OCI-LY1 (cell line): ENCODE measurements around the gene RASD2.
"Not testable (repeated sequence)": the region's sequence is repeated elsewhere in the genome, so short reads cannot be mapped to it uniquely, and the experiment has no call there.

Source experiments
- H2AFZ ChIP-seq: fragments of 200-600 bp; sonication (generic), shearing (Covaris generic); 2 replicates; pipeline ENCODE4 v1.6.0; 2014; ENCODE audit warnings: antibody characterized with exemption, mild to moderate bottlenecking, low read length
- H3F3A ChIP-seq: fragments of 200-600 bp; sonication (generic), shearing (Covaris generic); 2 replicates; pipeline ENCODE4 v1.6.0; 2014; ENCODE audit warnings: mild to moderate bottlenecking, antibody characterized with exemption, low read length, moderate library complexity; ENCODE audit not compliant: insufficient read depth
- H3K27ac ChIP-seq: fragments of 200-600 bp; sonication (generic); 2 replicates; pipeline ENCODE4 v1.5.1; 2014; ENCODE audit warnings: low read length, mixed run types, mild to moderate bottlenecking, low read depth; ENCODE audit not compliant: poor library complexity, severe bottlenecking
- H3K27me3 ChIP-seq: fragments of 200-600 bp; sonication (generic); 2 replicates; pipeline ENCODE4 v1.6.0; 2014; ENCODE audit warnings: antibody characterized with exemption, mild to moderate bottlenecking, low read length, moderate library complexity; ENCODE audit not compliant: insufficient read depth
- H3K36me3 ChIP-seq: fragments of 200-600 bp; sonication (generic); 2 replicates; pipeline ENCODE4 v1.6.1; 2014; ENCODE audit warnings: mild to moderate bottlenecking, antibody characterized with exemption, low read length, moderate library complexity, mixed read lengths; ENCODE audit not compliant: insufficient read depth
- H3K4me1 ChIP-seq: fragments of 200-600 bp; sonication (generic); 2 replicates; pipeline ENCODE4 v1.5.1; 2014; ENCODE audit warnings: mild to moderate bottlenecking, low read length, moderate library complexity; ENCODE audit not compliant: insufficient read depth, severe bottlenecking
- H3K4me2 ChIP-seq: fragments of 200-600 bp; sonication (generic), shearing (Covaris generic); 2 replicates; pipeline ENCODE4 v1.6.1; 2014; ENCODE audit warnings: low read length
- H3K4me3 ChIP-seq: fragments of 200-600 bp; sonication (generic); 2 replicates; pipeline ENCODE4 v1.5.1; 2014; ENCODE audit warnings: low read length, low read depth, mild to moderate bottlenecking, mixed read lengths; ENCODE audit not compliant: poor library complexity, severe bottlenecking
- H3K79me2 ChIP-seq: fragments of 200-600 bp; shearing (Covaris generic); 2 replicates; pipeline ENCODE4 v1.6.1; 2016; ENCODE audit warnings: mixed run types, low read length, mixed read lengths; ENCODE audit not compliant: insufficient read depth
- H3K9ac ChIP-seq: fragments of 200-600 bp; sonication (generic), shearing (Covaris generic); 2 replicates; pipeline ENCODE4 v1.6.1; 2014; ENCODE audit warnings: mild to moderate bottlenecking, low read length, mixed read lengths
- H3K9me2 ChIP-seq: fragments of 200-600 bp; sonication (generic), shearing (Covaris generic); 2 replicates; pipeline ENCODE4 v1.6.1; 2014; ENCODE audit warnings: low read depth, mild to moderate bottlenecking, low read length, mixed read lengths
- H3K9me3 ChIP-seq: fragments of 200-600 bp; shearing (Covaris generic); 2 replicates; pipeline ENCODE4 v1.6.1; 2014; ENCODE audit warnings: low read length, mixed read lengths
- H4K20me1 ChIP-seq: fragments of 200-600 bp; sonication (generic), shearing (Covaris generic); 2 replicates; pipeline ENCODE4 v1.6.0; 2016; ENCODE audit warnings: mild to moderate bottlenecking, low read length; ENCODE audit not compliant: insufficient read depth
- EZH2 ChIP-seq: fragments of 200-600 bp; sonication (generic), shearing (Covaris generic); IDR thresholded peaks from 2 replicates; pipeline ENCODE4 v1.8.0; 2017; ENCODE audit warnings: borderline replicate concordance, mixed run types, mild to moderate bottlenecking, antibody characterized with exemption, low read length, moderate library complexity, mixed read lengths
- TF ChIP-seq, protein P1 (sequence below): fragments of 200-600 bp; sonication (generic), shearing (Covaris generic); IDR thresholded peaks from 2 replicates; pipeline ENCODE4 v1.5.1; 2017; ENCODE audit warnings: mild to moderate bottlenecking, antibody characterized with exemption, low read length, moderate library complexity, mixed read lengths

The RASD2 gene

DNA sequence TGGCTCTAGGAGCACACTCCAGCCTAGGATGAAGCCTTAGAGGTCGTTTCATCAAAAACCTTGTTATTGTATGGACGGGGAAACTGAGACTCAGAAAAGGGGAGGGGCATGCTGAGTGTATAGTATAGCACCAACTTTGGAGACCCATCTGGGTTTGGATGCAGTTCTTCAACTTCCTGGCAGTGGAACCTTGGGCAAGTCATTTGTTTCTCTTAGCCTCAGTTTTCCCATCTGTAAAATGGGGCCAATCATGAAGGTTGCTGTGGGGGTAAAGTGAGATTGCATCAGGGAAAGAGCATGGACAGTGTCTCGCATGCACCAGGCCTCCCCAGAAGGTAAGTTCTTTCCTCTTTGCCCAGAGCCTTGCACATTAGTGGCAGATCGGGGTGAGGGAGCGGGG, 47.6 kb upstream of the RASD2 start:
- no peaks in the 10 kb centered on the region for H3F3A ChIP-seq
- no peaks in the 10 kb centered on the region for H3K79me2 ChIP-seq
- H2AFZ ChIP-seq, result no peak overlapping the region
- H3K4me3 ChIP-seq, result no peak overlapping the region
- H3K4me2 ChIP-seq, result no peak overlapping the region
- H3K9me3 ChIP-seq, result no peaks in the 10 kb centered on the region
- no peaks in the 10 kb centered on the region for H3K9me2 ChIP-seq
- H3K36me3 ChIP-seq, result no peaks in the 10 kb centered on the region
- no peak for TF ChIP-seq EZH2
- TF ChIP-seq, protein P1, sequence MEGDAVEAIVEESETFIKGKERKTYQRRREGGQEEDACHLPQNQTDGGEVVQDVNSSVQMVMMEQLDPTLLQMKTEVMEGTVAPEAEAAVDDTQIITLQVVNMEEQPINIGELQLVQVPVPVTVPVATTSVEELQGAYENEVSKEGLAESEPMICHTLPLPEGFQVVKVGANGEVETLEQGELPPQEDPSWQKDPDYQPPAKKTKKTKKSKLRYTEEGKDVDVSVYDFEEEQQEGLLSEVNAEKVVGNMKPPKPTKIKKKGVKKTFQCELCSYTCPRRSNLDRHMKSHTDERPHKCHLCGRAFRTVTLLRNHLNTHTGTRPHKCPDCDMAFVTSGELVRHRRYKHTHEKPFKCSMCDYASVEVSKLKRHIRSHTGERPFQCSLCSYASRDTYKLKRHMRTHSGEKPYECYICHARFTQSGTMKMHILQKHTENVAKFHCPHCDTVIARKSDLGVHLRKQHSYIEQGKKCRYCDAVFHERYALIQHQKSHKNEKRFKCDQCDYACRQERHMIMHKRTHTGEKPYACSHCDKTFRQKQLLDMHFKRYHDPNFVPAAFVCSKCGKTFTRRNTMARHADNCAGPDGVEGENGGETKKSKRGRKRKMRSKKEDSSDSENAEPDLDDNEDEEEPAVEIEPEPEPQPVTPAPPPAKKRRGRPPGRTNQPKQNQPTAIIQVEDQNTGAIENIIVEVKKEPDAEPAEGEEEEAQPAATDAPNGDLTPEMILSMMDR, result no peak
- no peak overlapping the region for H3K9ac ChIP-seq
- H3K27me3 ChIP-seq, result peaks cover 20% of the 10 kb centered on the region
- H3K4me1 ChIP-seq, result no peaks in the 10 kb centered on the region
- no peaks in the 10 kb centered on the region for H4K20me1 ChIP-seq
- H3K27ac ChIP-seq, result no peak overlapping the region

DNA sequence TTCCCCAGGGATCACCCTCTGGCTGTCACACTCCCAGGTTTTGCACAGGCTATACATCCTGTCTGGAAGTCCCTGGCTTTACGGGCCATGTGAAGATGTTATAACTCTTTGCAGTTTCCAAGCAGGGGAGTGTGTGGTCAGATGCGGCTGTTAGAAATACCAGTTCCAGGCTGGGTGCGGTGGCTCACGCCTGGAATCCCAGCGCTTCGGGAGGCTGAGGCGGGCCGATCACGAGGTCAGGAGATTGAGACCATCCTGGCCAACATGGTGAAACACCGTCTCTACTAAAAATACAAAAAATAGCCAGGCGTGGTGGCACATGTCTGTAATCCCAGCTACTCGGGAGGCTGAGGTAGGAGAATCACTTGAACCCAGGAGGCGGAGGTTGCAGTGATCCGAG, 44.9 kb upstream of the RASD2 start:
- not testable (repeated sequence) for H3K9me2 ChIP-seq, H2AFZ ChIP-seq, H4K20me1 ChIP-seq, H3K4me1 ChIP-seq, H3K36me3 ChIP-seq, H3F3A ChIP-seq, H3K4me2 ChIP-seq, H3K27ac ChIP-seq, H3K79me2 ChIP-seq, H3K9me3 ChIP-seq, H3K4me3 ChIP-seq, H3K9ac ChIP-seq
- H3K27me3 ChIP-seq, result peaks cover 12% of the 10 kb centered on the region; the same call in 1 of the 2 replicates

DNA sequence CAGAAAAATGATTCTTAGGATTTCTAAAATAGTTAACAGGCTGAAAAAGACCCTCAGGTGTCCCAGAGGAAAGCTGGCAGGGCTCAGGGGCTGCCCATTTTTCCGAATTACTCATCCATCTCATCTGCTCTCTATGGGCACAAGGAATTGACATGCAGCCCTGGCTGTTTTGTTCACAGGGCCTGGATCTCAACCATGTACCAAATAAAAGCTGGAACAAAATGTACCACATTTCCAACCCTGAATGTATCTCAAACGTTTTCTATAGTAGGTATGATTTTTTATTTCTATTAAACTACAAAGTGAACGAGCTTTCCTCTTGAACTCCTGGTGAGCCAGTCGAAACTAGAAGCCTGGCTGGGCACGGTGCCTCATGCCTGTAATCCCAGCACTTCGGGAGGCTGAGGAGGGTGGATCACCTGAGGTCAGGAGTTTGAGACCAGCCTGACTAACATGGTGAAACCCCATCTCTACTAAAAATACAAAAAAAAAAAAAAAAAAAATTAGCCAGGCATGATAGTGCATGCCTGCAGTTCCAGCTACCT, 43.8 kb upstream of the RASD2 start:
- Histone ChIP-seq H3K27ac (no peak overlapping the region), H3K36me3 (no peaks in the 10 kb centered on the region), H3K4me1 (no peaks in the 10 kb centered on the region), H4K20me1 (no peaks in the 10 kb centered on the region), H3K9me3 (no peaks in the 10 kb centered on the region), H2AFZ (no peak overlapping the region), H3F3A (no peaks in the 10 kb centered on the region), H3K79me2 (no peaks in the 10 kb centered on the region), H3K4me3 (no peak overlapping the region), H3K9ac (no peak overlapping the region), H3K4me2 (no peak overlapping the region), H3K9me2 (no peaks in the 10 kb centered on the region), H3K27me3 (peaks cover 12% of the 10 kb centered on the region; the same call in 1 of the 2 replicates)
- TF ChIP-seq, protein P1, result no peak
- no peak for TF ChIP-seq EZH2

DNA sequence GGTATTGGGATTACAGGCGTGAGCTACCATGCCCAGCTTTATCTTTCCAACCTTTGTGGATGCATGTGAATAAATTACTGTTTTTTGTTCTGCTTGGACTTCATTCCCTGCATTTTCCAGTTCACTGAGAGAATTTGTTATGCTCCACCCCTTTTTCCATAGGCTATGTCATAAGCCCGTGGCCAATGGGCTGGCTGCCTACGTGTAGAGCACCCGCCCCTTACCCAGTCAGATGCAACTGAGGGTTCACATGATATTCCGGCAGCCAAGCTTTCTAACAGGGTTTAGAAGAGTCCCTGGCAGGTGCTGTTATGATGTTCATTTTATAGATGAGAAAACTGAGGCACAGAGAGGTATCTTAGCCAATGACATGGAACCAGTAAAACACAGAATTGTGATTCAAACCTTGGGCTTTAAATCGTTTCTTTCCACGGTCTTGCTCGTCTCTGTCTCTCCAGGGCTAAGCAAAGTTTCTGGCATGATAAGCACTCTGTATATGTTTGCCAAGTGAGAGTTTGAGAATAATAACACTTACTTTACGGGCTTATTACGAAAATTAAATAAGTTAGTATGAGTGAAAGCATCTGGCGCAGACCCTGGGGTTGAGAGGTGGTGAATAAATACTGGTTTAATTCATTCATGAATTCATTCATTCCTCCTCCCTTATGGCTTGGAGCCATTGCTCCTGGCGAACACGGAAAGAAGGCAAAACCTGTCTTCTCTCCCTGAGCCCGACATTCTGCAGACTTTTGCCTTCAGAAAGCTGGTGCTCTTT, 42.4 kb upstream of the RASD2 start:
- H3K9me3 ChIP-seq, result no peaks in the 10 kb centered on the region
- TF ChIP-seq, protein P1, result no peak
- no peak for TF ChIP-seq EZH2
- H4K20me1 ChIP-seq, result no peaks in the 10 kb centered on the region
- H3K9me2 ChIP-seq, result no peaks in the 10 kb centered on the region
- no peak overlapping the region for H3K27ac ChIP-seq
- H3K4me1 ChIP-seq, result no peaks in the 10 kb centered on the region
- H3K79me2 ChIP-seq, result no peaks in the 10 kb centered on the region
- no peak overlapping the region for H3K4me2 ChIP-seq
- no peak overlapping the region for H3K4me3 ChIP-seq
- H2AFZ ChIP-seq, result no peak overlapping the region
- no peaks in the 10 kb centered on the region for H3F3A ChIP-seq
- no peaks in the 10 kb centered on the region for H3K36me3 ChIP-seq
- no peak overlapping the region for H3K9ac ChIP-seq
- H3K27me3 ChIP-seq, result peaks cover 12% of the 10 kb centered on the region; the same call in 1 of the 2 replicates
